Thoracic aorta (tissue), 2 donors: Measurements from ENCODE around the gene RBM7. TPM values are rescaled to one million over a fixed set of nuclear protein-coding genes. Genes with fewer than 3 reads are reported as not detected.

ENCODE experiments used
- ATAC-seq: fragments of 150-250 bp; one replicate; pipeline ENCODE4 v1.8.0; 2017; ENCODE audit warnings: low read depth; ENCODE audit not compliant: insufficient number of reproducible peaks, low FRiP score
- DNase-seq: peaks from one replicate; pipeline ENCODE4 v3.0.0-alpha.2; 2020; ENCODE audit warnings: low spot score
- H3K27ac ChIP-seq, 2 donors: fragments of 200-600 bp; sonication (generic); 1 replicate in 1 of 2; 2 replicates in 1 of 2; pipeline ENCODE4 v1.5.1; 2016; ENCODE audit warnings: mild to moderate bottlenecking in 2 of 2, moderate library complexity in 2 of 2
- H3K27me3 ChIP-seq: fragments of 200-600 bp; sonication (generic); replicated peaks from 2 replicates; pipeline ENCODE4 v1.6.0; 2016; ENCODE audit warnings: mild to moderate bottlenecking; ENCODE audit not compliant: insufficient read depth
- H3K36me3 ChIP-seq: fragments of 200-600 bp; sonication (generic); one replicate; pipeline ENCODE4 v1.5.1; 2016
- H3K4me1 ChIP-seq, 2 donors: fragments of 200-600 bp; sonication (generic); 1 replicate in 1 of 2; 2 replicates in 1 of 2; pipeline versions ENCODE4 v1.5.1 to v1.6.0; 2016; ENCODE audit warnings: low read depth in 2 of 2, mild to moderate bottlenecking in 1 of 2; ENCODE audit not compliant: control insufficient read depth in 1 of 2
- H3K4me3 ChIP-seq: fragments of 200-600 bp; sonication (generic); 2 replicates; pipeline ENCODE4 v1.5.1; 2016; ENCODE audit warnings: mild to moderate bottlenecking
- H3K9me3 ChIP-seq: fragments of 200-600 bp; sonication (generic); 2 replicates; pipeline ENCODE4 v1.5.1; 2016
- CTCF ChIP-seq: fragments of 200-600 bp; sonication (generic); IDR thresholded peaks from one replicate; pipeline ENCODE4 v1.5.1; 2019; ENCODE audit warnings: antibody characterized with exemption
- total RNA-seq, 2 donors: library from RNA; depleted of rRNA; stranded (reverse); fragments of >200 nt; gene quantifications; one replicate each; pipeline versions ENCODE4 v1.1.0 to v1.2.3, GENCODE V29; 2016

The RBM7 gene
- total RNA-seq, 2 donors from 2014 or later = 10.0 to 39.4 TPM

- no peaks in the 10 kb centered on the region for H3K27me3 ChIP-seq
- H3K27ac ChIP-seq = no peak overlapping the region
- no peak overlapping the region for H3K4me3 ChIP-seq
- H3K4me1 ChIP-seq = peaks cover 7 to 11% of the 10 kb centered on the region in 2 donors
- ATAC-seq = no peak
- DNase-seq = no peak
- TF ChIP-seq CTCF = no peak
- H3K9me3 ChIP-seq = no peaks in the 10 kb centered on the region
- no peaks in the 10 kb centered on the region for H3K36me3 ChIP-seq
Measured at GRCh38 chr11:114362326-114362725, 38.1 kb upstream of the RBM7 start.

DNA sequence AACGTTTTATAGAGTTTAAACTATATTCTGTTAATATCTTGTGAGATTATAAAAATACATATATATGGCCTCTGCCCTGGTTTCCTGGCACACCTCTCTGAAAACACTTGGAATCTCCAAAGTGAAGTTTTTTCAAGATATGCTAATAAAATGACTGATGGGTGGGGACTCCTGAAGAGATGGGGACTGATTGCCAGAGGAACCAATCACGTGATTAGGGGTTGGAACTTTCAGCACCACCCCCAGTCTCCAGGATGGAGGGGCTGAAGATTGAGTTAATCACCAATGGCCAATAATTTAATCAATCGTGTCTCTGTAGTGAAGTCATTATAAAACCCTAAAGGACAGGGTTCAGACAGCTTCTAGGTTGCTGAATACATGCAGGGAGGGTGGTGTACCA lies 37.5 kb upstream of the RBM7 start:
- Histone ChIP-seq H3K27me3 (no peaks in the 10 kb centered on the region), H3K4me3 (no peak overlapping the region), H3K4me1 (peaks cover 9 to 17% of the 10 kb centered on the region in 2 donors), H3K9me3 (no peaks in the 10 kb centered on the region), H3K36me3 (no peaks in the 10 kb centered on the region), H3K27ac (no peak overlapping the region)
- no peak for DNase-seq
- ATAC-seq = no peak
- TF ChIP-seq CTCF = no peak

DNA sequence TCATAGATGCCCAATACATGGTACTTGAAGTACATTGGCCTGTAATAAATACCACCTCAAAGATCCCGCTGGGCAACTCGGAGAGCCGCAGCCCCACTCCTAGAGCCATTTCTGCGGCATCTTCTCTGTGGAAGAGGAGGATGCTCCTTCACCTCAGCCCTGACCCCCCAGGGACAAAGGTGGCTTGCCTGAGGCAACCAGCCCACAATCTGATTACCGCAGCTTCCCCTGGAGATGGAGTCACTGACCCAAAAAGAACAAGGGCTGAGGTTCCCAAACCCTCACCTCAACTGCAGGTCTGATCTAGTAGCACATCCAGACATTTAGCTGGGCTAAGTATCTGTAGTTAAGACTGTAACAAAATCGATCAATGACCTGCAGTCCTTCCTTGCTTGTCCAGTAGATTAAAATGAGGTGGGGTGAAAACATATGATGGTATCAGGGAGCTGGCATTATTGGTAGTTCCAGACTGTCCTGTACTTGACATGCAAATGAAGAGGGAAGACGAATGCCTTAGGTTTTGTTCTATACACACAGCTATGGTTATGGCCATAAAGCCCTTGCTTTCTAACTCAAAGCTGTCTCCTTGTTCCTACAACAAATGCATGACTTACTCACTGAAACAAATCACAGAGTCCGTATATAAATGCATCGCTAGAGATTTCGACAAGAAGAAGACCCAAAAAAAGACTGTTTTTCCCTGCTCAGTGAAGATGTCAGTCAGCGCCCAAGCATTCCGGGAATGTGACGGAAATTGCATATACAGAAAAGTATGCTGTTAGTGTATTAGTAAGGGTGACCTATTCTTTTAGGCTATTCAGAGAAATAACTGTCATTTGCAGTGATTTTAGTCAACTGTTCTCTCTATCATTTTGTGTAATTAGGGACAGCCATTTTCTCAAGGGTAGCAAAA lies 33.9 kb upstream of the RBM7 start:
- no peak for DNase-seq
- TF ChIP-seq CTCF = no peak
- no peak for ATAC-seq
- Histone ChIP-seq H3K36me3 (no peaks in the 10 kb centered on the region), H3K27me3 (no peaks in the 10 kb centered on the region), H3K4me1 (peaks cover 9 to 18% of the 10 kb centered on the region in 2 donors), H3K9me3 (no peaks in the 10 kb centered on the region), H3K4me3 (peak overlapping the region; percentile 15), H3K27ac (peak overlapping the region; percentile 5 to 61)

DNA sequence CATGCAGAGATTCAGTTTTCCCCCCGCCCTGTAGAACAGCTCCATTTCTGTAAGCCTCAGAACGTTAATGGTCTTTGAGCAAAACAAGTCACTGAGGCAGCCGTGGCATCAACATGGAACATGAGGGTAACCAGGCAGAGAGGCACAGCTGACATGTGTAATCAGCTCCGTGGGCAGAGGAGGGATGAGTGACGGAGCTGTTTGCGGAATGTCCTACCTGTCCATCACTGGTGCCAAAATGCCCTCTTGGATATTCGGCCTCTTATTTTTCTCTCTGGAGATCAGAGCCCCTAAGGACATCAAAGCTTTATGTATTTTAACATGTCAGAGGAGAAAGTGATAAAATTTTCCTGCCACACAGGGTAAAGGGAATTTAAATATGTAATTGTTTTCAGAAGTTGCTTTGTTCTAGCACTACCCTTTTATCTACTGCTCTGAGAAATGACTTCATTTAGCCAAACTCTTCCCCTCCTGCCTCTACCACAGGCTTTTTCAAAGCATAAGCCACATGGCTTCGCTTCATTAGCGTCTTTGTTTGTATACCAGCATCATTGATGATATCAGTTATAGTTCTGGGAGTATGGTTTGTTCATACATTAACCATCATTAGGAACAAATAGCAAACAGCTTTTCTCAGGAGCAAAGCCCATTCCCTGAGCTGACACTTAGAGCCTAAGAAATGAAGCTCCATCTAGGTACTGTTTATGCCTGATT lies 33.1 kb upstream of the RBM7 start:
- H3K9me3 ChIP-seq = no peaks in the 10 kb centered on the region
- no peak for DNase-seq
- peaks cover 9 to 18% of the 10 kb centered on the region in 2 donors for H3K4me1 ChIP-seq
- no peaks in the 10 kb centered on the region for H3K36me3 ChIP-seq
- peak overlapping the region; percentile 15 for H3K4me3 ChIP-seq
- H3K27ac ChIP-seq = peak overlapping the region; percentile 5 to 61
- ATAC-seq = no peak
- no peak for TF ChIP-seq CTCF
- H3K27me3 ChIP-seq = no peaks in the 10 kb centered on the region
